Epithelial cell of esophagus (primary cell): ENCODE results near the gene INPP5A.
"Not testable (repeated sequence)": the region's sequence is repeated elsewhere in the genome, so short reads cannot be mapped to it uniquely, and the experiment has no call there.

Source experiments
- DNase-seq: peaks from one replicate; pipeline ENCODE4 v3.0.0; 2010; ENCODE audit warnings: low read depth
- H3K4me3 ChIP-seq: 2 replicates; pipeline ENCODE4 v1.5.1; 2011; ENCODE audit warnings: mild to moderate bottlenecking, low read length, control low read depth
- TF ChIP-seq, protein P1 (sequence below): IDR thresholded peaks from 2 replicates; pipeline ENCODE4 v1.5.1; 2011; ENCODE audit warnings: low read depth, mild to moderate bottlenecking, low read length, control low read depth, inconsistent platforms; ENCODE audit not compliant: insufficient read depth; ENCODE audit errors: missing control alignments

INPP5A gene

DNA sequence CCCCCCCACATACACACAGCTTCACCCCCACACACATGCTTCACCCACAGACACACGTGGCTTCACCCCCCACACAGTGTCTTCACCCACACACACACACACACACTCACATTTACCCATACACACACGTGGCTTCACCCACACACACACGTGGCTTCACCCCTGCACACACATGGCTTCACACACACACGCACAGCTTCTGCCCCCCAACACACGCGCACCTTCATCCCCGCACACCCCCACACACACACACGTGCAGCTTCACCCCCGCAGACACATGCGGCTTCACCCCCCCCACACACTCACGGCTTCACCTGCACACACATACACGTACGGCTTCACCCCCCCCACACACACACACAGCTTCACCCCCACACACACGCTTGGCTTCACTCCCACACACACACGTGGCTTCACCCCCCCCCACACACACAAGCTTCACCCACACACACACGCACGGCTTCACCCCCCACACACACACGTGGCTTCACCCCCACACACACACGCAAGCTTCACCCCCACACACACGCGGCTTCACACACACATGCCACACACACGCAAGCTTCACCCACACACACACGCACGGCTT lies 165.9 kb downstream of the INPP5A start:
- DNase-seq = no peak
- no peak overlapping the region for H3K4me3 ChIP-seq
- TF ChIP-seq, protein P1, sequence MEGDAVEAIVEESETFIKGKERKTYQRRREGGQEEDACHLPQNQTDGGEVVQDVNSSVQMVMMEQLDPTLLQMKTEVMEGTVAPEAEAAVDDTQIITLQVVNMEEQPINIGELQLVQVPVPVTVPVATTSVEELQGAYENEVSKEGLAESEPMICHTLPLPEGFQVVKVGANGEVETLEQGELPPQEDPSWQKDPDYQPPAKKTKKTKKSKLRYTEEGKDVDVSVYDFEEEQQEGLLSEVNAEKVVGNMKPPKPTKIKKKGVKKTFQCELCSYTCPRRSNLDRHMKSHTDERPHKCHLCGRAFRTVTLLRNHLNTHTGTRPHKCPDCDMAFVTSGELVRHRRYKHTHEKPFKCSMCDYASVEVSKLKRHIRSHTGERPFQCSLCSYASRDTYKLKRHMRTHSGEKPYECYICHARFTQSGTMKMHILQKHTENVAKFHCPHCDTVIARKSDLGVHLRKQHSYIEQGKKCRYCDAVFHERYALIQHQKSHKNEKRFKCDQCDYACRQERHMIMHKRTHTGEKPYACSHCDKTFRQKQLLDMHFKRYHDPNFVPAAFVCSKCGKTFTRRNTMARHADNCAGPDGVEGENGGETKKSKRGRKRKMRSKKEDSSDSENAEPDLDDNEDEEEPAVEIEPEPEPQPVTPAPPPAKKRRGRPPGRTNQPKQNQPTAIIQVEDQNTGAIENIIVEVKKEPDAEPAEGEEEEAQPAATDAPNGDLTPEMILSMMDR = no peak

DNA sequence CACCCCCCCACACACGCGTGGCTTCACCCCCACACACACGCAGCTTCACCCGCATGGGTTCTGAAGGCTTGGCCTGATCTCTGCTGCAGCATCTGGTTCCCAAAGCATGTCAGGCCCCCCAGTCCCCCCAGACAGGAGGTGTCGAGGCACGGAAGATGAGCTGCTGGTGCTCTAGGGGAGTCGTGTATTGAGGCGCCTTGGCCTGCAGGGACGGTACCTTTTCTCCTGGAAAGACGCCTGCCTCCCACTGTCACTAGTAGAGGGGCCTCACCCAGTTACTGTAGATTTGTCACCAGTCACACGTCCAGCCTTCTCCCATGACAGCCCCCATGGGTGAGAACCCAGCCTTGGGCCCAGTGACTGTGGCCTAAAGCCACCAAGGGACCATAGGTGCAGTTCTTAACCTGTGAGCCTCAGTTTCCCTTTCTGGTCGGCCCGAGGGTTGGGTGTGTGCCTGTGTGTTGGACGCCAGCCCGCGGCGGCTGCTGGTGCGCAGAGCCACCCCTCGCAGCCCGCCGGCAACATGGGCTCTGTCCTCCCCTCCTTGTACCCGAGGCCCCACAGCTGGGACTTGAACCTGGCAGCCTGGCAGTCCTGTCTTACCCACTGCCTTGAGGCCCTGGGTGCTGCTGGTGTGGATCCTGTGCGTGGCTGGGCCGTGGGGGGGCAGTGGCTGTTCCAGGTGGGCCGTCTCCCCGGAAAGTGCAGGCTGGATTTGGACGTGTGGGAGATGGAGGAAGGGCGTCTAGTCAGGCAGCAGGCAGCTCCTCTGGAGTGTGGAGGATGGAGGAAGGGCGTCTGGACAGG lies 166.6 kb downstream of the INPP5A start:
- H3K4me3 ChIP-seq = no peak overlapping the region
- TF ChIP-seq, protein P1 = no peak
- no peak for DNase-seq

DNA sequence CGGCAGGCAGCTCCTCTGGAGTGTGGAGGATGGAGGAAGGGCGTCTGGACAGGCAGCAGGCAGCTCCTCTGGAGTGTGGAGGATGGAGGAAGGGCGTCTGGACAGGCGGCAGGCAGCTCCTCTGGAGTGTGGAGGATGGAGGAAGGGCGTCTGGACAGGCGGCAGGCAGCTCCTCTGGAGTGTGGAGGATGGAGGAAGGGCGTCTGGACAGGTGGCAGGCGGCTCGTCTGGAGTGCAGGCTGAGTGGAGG lies 167.2 kb downstream of the INPP5A start:
- DNase-seq, H3K4me3 ChIP-seq: not testable (repeated sequence)

DNA sequence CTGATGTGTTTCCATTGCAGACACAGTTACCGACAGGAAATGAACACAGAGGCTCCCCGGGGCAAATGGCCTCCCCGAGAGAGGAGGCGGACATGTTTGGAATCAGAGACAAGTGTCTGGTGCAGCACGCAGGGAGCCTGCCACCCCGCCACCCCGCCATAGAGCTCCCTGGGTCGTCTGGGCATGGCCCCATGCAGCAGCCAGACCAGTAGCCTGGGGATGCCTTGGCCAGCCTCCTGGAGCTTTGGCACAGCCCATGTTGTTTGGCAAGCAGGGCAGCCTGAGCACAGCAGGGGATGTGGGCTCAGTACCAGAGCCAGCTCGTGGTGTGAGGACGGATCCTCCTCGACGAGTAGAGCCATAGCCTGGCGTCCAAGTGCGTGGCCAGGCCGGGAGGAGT lies 167.6 kb downstream of the INPP5A start:
- no peak overlapping the region for H3K4me3 ChIP-seq
- no peak for DNase-seq
- TF ChIP-seq, protein P1 = no peak

DNA sequence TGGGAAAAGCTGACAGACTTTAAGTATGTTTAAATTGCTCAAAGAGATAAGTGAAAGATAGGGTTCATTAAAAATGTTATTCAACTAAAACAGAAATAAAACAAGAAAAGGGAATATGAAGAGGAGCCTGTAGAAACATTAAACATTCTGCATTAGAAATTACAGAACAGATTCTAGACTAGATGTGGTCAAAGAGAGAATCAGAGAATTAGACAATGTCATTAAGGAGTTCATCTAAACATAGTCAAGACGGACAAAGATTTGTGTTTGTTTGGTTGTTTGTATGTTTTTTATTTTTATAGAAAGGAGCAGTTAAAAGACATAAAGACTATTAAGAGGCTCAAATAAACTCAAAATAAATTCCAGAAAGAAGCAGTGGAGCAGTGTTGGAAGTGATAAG lies 168.4 kb downstream of the INPP5A start:
- TF ChIP-seq, protein P1 = no peak
- DNase-seq = no peak

DNA sequence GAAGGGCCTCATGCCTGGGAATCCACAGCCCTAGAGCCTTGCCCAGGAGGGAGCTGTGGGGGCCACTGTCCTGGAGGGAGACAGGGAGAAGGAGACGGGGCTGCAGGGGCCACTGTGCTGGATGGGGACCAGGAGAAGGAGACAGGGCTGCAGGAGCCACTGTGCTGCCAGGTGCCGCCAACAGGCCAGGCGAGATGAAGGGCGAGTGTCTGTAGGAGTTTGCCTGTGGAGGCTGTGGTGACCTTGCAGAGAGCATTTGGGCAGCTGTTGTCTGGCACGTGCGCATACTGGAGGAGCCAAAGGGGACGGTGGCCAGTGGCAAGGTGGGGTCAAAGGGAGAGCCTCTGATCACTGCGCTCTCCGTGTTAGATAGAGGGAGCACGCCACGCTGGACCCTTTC lies 169.1 kb downstream of the INPP5A start:
- TF ChIP-seq, protein P1 = no peak
- DNase-seq = no peak
- no peak overlapping the region for H3K4me3 ChIP-seq

More for the DNA sequence above, 168.4 kb downstream of the INPP5A start:
- H3K4me3 ChIP-seq = no peak overlapping the region

DNA sequence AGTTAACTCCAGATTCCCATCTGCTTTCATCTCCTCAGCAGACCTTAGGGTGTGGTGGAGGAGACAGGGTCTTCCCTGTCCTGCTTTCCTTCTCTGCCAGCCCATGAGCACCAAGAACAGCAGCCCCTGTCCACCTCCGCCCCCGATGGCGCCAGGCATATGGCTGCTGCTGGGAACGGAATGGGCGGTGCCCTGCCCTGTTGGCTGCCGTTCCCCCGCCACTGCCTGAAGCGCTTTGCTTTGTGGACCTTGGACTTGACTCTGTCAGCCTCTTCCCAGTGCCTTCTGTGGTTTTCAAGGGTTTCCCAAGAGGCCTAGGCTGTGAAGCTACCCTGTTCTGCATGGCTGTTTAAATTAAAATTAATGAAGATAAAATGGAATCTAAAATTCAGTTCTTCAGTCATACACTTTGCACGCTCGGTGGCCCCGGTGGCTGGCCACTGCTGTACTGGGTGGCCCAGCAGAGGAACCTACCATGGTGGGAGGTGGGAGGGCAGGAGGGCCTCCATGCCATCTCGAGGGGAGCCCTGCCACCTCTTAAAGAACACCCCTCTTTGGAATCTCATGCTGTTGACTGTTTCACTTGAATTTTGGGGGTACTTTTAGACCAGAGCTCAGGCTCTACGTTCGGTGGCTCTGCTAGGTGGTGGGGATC lies 169.7 kb downstream of the INPP5A start:
- H3K4me3 ChIP-seq = no peak overlapping the region
- DNase-seq = no peak

More for the DNA sequence above, 169.7 kb downstream of the INPP5A start:
- TF ChIP-seq, protein P1 = no peak
